GM21619 (cell line): Measurements from ENCODE around the gene TMEM107.

Source experiments
- ATAC-seq: cut with Tn5 transposase; IDR thresholded peaks from one replicate; pipeline ENCODE4 v1.9.1; 2021; ENCODE audit not compliant: unreplicated experiment

TMEM107 gene

GRCh38 chr17:8151641-8152111 lies 24.5 kb downstream of the TMEM107 start:
- ATAC-seq = no peak

- peak; percentile 42 for ATAC-seq
Observed at GRCh38 chr17:8151120-8151640, 25.0 kb downstream of the TMEM107 start.

DNA sequence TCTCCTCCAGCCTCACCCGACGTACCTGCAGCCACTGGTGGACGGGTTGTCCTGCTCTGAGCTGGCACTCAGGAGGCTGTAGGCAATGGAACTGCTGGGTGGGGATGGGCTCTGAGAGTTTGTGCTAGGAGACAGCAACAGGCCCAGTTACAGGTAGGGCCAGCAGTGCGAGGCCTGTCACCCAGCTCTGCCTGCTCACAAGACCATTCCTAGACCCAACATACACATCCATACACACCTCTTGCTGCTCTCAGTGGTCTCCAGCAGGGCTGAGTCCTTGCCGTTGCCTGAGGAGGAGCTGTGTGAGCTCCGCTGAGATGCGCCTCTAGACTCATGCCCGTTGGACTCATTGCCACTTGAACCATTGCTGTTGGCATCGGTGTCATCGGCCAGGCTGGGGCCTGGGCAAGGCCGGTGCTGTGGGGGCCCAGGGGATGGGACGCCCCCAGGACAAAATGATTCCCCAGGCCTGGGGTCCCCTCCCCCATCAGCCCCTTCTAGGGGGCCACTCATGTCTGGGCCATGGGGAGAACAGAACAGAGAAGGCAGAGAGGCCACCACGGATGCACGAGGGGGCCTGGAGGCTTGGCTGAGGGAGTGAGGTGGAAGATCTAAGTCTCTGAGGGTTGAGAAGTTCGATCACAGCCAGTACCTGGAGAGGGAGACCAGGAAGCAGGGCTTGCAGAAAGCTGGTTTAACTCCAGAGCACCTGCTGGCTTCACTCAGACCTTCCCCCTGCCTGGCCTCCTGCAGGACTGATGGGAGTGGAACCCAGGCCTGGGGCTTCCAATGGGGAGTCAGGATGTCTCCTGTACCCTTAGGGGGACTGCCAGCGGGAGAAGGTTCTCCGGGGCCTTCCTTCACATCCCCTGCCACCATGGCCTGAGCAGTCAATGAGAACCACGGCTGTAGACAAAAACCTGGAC lies 25.7 kb downstream of the TMEM107 start:
- ATAC-seq = no peak

DNA sequence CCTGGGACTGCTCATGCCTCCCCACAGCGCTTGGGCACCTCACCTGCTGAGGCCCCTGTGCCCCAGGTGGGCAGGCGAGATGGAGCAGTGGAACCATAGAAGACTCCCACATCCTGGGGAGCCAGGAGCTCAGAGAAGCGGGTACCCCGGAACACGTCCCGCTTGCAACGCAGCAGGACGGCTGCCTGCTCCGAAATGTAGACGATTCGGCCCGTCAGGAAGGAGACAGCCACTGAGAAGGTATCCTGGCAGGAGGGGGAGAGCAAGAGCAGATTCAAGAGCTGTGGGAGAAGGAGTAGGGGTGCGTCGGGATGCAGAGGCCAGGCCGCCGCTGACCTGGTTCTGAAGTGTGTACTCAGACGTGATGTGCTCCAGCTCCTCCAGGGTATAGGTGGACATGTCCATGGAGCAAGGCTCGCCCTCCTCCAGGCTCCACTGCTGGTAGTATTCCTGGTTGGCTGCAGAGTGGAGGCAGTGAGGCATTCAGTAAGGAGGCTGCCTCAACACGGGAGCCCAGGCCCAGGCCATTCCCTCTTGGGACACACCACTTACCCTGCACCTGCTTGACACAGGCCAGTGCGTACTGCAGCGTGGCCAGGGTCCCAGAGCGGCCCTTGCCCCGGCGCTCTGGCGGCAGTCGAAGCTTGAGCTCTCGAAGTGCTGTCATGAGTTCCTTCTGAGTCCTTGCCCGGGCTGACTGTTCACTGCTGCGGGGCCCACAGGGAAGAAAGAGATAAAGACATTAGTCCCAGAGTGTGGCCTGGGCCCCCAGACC lies 26.6 kb downstream of the TMEM107 start:
- ATAC-seq = no peak

GRCh38 chr17:8148560-8148959 lies 27.6 kb downstream of the TMEM107 start:
- ATAC-seq = no peak

GRCh38 chr17:8147805-8148404 lies 28.3 kb downstream of the TMEM107 start:
- ATAC-seq = no peak

DNA sequence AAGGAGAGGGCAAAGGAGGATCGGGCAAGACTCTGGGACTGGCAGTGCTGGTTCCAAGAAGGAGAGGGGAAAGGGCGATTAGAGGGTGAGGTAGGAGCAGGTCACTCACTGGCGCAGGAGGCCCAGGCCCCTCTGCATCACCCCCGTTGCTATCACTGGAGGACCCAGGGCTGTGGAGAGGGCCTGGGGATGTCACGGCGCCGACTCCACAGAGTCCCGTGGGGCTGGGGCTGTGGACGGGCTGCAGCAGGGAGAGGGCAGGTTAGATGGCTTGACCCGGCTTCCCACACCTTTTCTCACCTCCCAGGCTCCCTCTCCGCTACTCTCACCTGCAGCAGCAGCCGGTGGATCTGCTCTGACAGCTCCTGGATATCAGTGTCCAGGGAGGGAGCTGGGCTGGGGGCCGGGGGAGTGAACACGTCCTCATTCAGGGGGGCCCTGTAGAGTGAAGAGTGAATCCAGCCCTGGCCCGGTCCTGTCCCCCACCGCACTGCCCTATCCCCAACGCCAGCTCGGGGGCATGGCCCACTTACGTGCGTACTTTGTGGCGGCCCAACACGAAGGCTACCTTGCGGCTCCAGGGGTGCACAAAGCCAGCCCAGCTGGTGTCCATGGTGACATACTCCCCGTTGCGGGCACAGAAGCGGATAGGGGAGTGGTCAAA lies 28.9 kb downstream of the TMEM107 start:
- no peak for ATAC-seq

GRCh38 chr17:8146381-8147140 lies 29.6 kb downstream of the TMEM107 start:
- no peak for ATAC-seq

DNA sequence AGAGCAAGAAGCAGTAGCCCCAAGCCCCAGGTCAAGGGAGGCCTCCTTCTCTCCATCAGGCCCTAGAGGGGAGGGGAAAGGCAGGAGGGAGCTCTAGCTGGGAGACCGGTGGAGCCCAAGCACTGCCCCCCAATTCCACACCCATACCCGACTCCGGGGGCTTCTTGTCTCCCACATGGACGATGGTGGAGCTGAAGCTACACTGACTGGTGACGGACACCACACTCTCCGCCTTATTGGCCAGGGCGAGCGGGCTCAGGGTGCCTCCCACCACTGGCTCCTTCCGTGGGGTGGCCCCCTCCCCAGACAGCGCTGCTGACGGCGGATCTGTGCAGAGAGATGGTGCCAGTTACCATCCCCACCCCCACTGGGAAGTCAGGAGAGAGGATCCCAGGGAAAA lies 30.4 kb downstream of the TMEM107 start:
- ATAC-seq = no peak

GRCh38 chr17:8144401-8145231 lies 31.6 kb downstream of the TMEM107 start:
- ATAC-seq = no peak

- ATAC-seq = no peak
Observed at GRCh38 chr17:8143581-8144400, 32.4 kb downstream of the TMEM107 start.

DNA sequence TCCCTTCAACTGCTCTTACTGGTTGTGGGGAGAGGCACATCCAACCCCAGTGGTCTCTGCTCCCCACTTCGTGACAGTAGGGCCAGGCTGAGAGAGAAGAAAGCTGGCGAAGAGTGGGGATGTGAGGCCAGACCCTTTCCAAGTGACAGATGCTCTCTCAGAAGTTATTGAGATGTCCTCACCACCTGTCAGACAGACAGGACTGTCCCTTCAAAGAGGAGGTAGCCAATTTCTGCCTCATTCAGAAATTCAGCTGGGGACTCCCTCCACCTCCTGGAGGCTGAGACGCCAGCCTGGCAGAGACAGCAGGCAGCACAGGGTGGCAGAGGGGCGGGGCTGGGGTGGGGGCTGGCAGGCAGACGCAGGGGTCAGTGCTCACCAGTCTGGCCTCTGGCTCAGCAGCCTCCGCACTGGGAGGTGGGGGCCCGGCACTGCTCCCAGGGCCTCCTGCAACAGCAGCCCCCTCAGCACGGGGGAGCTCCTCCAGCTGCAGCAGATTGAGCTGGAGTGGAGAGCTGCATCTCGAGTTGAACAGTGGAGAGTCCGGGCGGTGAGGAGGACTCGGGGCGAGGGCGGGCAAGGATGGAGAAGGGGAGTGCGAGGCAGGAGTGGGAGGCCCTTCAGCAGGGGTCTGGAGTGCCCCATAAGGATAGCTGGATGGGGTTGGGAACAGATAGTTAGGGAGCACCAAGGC lies 33.1 kb downstream of the TMEM107 start:
- ATAC-seq = no peak

DNA sequence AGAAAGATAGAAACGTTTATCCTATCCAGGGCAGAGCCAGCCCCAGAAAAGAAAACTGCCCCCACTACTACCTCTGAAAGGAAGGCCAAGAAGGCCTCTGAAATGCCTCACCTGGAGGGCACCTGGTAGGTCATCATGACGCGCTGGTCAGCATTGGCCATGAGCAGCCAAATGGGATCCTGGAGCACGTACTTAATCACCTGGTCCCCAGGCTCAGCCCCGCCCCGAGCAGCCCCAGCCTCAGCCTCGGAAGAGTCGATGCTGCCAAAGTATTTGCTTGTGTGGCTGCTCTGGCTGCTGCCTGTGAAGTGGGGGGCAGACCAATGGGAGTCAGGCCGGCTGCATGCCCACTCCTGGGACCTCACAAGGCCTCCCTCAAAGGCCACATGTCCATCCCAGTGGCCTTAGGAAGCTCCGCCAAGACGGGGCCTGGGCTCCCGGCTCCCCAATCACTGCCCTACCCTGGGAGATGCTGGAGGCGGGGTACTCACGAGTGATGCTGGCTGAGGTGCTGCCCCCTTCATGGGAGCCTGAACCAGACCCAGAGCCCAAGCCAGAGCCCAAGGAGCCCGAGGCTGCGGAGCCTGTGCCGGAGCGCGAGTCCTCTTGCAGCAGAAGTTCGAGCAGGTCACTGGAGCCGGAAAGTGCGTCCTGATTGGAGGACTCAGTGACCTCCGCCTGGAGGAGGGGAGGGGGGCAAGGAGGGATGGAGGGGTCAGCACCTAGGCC lies 33.9 kb downstream of the TMEM107 start:
- no peak for ATAC-seq

GRCh38 chr17:8141741-8142140 lies 34.4 kb downstream of the TMEM107 start:
- ATAC-seq = no peak

GRCh38 chr17:8141045-8141444 lies 35.1 kb downstream of the TMEM107 start:
- no peak for ATAC-seq

DNA sequence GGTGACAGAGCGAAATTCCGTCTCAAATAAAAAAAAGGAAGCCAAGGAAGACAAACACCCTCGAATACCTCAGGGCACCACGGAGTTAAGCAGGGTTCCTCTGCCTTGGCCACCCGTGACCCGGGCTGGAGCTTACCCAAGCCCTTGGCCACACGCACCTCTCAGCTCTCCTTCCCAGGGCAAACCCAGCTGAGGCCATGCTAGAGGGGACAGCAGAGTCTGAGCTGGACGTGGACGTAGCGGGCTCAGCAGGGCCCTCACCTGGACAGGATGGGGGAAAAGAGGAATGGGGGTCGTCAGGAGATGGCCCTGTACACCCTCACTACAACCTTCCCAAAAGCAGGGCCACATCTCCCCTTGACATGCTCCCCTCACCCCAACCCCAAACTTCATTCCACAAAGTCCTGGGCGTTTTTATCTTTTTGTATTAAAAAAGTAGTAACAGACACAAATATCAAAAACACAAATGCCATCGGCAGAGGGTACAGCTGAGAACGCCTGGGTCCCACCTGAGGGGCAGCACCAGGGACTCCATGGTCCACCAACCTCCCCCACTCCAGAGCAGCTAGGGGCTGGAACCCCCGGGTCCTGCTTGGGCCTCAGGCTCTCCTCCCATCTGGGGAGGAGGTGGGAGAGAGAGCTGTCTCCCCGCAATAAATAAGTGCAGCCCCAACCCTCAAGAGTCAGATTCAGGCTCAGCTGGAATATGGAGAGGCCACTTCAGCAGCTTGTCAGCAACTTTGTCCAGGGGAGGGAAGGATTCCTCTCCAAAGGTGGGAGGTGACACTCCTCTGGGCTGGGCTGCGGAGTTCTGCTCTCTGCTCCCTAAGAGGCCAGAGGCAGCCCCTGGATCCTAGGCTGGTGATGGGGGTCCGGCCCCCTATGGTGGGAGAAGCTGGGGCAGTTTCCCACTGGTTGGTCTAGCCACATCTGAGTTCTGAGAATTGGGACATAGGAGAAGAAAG lies 35.8 kb downstream of the TMEM107 start:
- no peak for ATAC-seq
